SJSA1 (cell line): ENCODE results near the gene DPYD. TPM values are rescaled to one million over a fixed set of nuclear protein-coding genes. Genes with fewer than 3 reads are reported as not detected.
A peak's percentile ranks its signal among the peaks of the same experiment; 100 is the strongest.

Source experiments
- DNase-seq, 2 experiments: peaks; one replicate each; pipeline ENCODE4 v3.0.0-alpha.2; 2015 to 2020; ENCODE audit warnings: low spot score in 2 of 2, low read depth in 1 of 2
- H3K27ac ChIP-seq: fragments of 250-450 bp; sonication (Bioruptor Pico); 2 replicates; pipeline ENCODE4 v1.5.1; 2020; ENCODE audit warnings: mild to moderate bottlenecking, moderate library complexity
- H3K27me3 ChIP-seq: fragments of 250-450 bp; sonication (Bioruptor Pico); replicated peaks from 2 replicates; pipeline ENCODE4 v1.5.1; 2020; ENCODE audit warnings: mild to moderate bottlenecking, moderate library complexity
- H3K36me3 ChIP-seq: fragments of 250-450 bp; sonication (Bioruptor Pico); 2 replicates; pipeline ENCODE4 v1.5.1; 2020; ENCODE audit warnings: mild to moderate bottlenecking
- H3K4me1 ChIP-seq: fragments of 250-450 bp; sonication (Bioruptor Pico); replicated peaks from 2 replicates; pipeline ENCODE4 v1.6.1; 2021; ENCODE audit warnings: mild to moderate bottlenecking
- H3K4me3 ChIP-seq: fragments of 250-450 bp; sonication (Bioruptor Pico); 2 replicates; pipeline ENCODE4 v1.5.1; 2020; ENCODE audit warnings: mild to moderate bottlenecking
- H3K9me3 ChIP-seq: fragments of 250-450 bp; sonication (Bioruptor Pico); replicated peaks from 2 replicates; pipeline ENCODE4 v1.5.1; 2020; ENCODE audit warnings: mild to moderate bottlenecking
- total RNA-seq: library from RNA; depleted of rRNA; stranded (reverse); fragments of >200 nt; shearing (Covaris generic); gene quantifications from 2 replicates; pipeline ENCODE4 v1.2.3, GENCODE V29; 2014

Gene DPYD
- total RNA-seq, 1 experiment from 2014 or later = 31.4 TPM

DNA sequence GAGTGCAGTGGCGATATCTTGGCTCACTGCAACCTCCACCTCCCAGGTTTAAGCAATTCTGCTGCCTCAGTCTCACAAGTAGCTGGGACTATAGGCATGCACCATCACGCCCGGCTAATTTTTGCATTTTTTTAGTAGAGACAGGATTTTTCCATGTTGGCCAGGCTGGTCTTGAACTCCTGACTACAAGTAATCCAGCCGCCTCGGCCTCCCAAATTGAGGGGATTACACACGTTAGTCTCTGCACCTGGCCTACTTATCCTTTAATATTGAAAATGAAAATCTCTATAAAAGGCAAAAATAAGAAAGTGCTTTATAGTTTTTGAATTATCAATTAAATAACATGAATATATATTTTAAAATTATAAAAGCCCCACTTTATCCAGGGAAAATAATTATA, 190.6 kb downstream of the DPYD start:
- no peak for DNase-seq
- Histone ChIP-seq H3K9me3 (no peaks in the 10 kb centered on the region), H3K36me3 (no peaks in the 10 kb centered on the region), H3K27me3 (no peaks in the 10 kb centered on the region), H3K4me1 (no peaks in the 10 kb centered on the region), H3K27ac (no peak overlapping the region), H3K4me3 (no peak overlapping the region)

DNA sequence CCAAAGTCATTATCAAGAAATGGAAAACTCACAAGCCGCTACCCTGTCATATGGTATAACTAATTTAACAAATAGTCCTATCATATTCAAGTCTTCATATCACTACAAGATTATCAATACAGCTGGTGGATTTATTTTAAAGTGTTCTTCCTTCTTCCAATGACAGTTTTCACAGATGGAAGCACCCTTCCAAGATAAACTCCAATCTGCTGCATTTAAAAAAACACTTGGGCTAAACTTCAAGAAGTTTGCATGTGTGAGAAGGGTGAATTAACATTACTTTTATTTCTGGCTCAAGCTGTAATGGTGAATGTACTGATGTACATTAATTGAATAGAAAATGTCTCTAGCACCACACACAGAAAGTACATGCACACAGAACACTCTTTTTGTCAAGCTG, 192.4 kb downstream of the DPYD start:
- no peaks in the 10 kb centered on the region for H3K27me3 ChIP-seq
- H3K9me3 ChIP-seq = no peaks in the 10 kb centered on the region
- H3K36me3 ChIP-seq = no peaks in the 10 kb centered on the region
- no peak overlapping the region for H3K27ac ChIP-seq
- H3K4me1 ChIP-seq = no peaks in the 10 kb centered on the region
- H3K4me3 ChIP-seq = no peak overlapping the region
- DNase-seq = no peak

DNA sequence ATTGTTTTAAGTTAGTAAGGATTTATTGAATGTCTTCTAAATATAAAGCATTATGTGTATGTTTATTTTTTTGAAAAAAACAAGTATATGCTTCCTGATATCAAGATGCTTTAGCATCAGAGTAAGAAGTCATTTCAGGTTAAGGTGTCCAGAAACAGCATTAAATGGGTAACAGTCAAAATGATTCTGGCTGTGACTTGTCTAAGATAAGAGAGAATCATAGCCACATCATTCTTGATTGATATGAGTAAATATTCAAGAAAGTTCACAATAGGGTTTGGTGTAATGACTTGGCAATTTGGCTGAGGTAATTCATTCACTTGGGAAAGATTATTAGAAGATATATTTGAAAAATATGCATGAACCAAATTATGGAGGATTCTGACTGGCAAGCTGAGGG, 193.8 kb downstream of the DPYD start:
- no peak for DNase-seq
- H3K9me3 ChIP-seq = no peaks in the 10 kb centered on the region
- no peak overlapping the region for H3K4me3 ChIP-seq
- no peaks in the 10 kb centered on the region for H3K36me3 ChIP-seq
- no peak overlapping the region for H3K27ac ChIP-seq
- H3K4me1 ChIP-seq = no peaks in the 10 kb centered on the region
- no peaks in the 10 kb centered on the region for H3K27me3 ChIP-seq

DNA sequence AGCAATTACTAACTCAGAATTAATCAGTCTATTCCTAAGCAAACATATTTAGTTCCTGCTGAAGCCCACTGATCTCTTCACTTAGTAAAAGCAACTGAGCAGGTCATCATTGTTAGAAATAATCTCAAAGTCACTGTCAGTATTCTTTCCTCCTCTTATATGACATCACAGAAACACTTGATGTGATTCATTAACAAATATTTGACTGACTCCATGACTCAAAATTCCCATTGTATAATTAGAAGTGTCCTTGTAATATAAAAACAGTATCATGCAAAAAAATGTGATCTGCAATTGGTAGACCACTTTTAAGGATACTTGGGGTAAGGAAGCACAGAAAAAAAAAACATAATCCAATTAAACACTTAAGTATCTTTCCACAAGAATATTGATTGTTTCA, 194.4 kb downstream of the DPYD start:
- H3K27ac ChIP-seq = no peak overlapping the region
- H3K4me3 ChIP-seq = no peak overlapping the region
- H3K27me3 ChIP-seq = no peaks in the 10 kb centered on the region
- no peaks in the 10 kb centered on the region for H3K36me3 ChIP-seq
- no peaks in the 10 kb centered on the region for H3K9me3 ChIP-seq
- no peaks in the 10 kb centered on the region; the same call in 1 of the 2 replicates for H3K4me1 ChIP-seq
- no peak for DNase-seq

DNA sequence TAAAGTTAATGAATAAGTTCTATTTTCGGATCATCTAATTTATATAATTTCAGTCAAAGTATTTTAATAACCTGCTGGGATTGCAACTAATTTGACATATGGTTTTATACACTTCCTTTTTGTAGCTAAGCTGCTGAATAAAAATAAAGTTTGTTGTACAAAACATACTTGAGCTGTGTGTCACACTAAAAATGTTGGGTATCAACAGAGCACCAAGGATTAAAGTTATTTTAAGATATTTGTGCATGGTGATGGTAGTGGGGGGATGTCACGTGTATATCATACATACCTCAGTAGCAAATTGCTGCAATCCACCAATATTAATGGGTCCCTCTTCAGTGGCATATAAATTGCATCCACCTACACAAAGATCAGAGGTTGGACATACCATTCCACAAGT, 199.6 kb downstream of the DPYD start:
- H3K4me1 ChIP-seq = no peaks in the 10 kb centered on the region; the same call in 1 of the 2 replicates
- no peaks in the 10 kb centered on the region for H3K27me3 ChIP-seq
- no peaks in the 10 kb centered on the region for H3K9me3 ChIP-seq
- H3K36me3 ChIP-seq = peaks cover 6% of the 10 kb centered on the region
- H3K27ac ChIP-seq = no peak overlapping the region
- DNase-seq = no peak
- H3K4me3 ChIP-seq = no peak overlapping the region

DNA sequence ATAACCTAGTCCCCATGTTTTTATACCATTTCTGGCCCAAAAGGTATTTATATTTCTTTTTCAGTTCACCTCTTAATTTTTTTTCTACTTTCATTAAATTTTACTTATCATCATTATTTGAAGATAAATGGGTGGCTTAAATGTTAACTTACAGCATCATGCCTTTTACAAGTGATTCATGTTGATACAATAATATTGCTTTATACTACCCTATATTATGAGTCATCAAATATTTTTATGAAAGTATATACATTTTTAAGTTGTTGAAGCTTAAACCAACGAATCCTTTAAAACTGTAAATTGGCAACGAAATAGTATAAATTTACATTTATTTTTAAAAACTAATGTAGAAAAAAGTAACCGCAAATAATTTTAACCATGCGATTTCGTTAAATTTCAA, 207.9 kb downstream of the DPYD start:
- H3K4me3 ChIP-seq = no peak overlapping the region
- H3K4me1 ChIP-seq = no peaks in the 10 kb centered on the region

DNA sequence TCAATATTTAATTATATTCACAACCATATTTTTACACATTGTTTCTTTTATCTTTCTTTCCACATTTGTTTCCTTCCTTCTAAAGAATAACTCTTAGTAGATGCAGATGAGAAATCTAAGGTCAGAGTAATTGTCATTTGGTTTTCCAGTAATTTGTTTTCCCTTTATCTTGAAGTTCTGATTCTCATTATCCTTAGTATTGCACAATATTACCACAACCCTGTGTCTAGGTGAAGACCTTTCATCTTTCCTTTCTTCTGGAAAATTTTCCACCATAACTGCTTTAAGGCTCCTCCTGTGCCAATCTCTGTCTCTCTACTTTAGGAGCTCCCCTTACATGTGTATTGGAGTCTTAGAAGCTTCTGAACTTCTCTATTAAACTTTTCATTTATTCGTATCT, 209.0 kb downstream of the DPYD start:
- H3K4me3 ChIP-seq = no peak overlapping the region
- H3K27ac ChIP-seq = no peak overlapping the region
- H3K4me1 ChIP-seq = no peaks in the 10 kb centered on the region
- H3K27me3 ChIP-seq = no peaks in the 10 kb centered on the region
- H3K9me3 ChIP-seq = no peaks in the 10 kb centered on the region
- no peaks in the 10 kb centered on the region for H3K36me3 ChIP-seq
- DNase-seq = no peak

More for the DNA sequence above, 207.9 kb downstream of the DPYD start:
- Histone ChIP-seq H3K36me3 (peaks cover 5% of the 10 kb centered on the region), H3K27me3 (no peaks in the 10 kb centered on the region), H3K27ac (no peak overlapping the region), H3K9me3 (no peaks in the 10 kb centered on the region)
- no peak for DNase-seq

DNA sequence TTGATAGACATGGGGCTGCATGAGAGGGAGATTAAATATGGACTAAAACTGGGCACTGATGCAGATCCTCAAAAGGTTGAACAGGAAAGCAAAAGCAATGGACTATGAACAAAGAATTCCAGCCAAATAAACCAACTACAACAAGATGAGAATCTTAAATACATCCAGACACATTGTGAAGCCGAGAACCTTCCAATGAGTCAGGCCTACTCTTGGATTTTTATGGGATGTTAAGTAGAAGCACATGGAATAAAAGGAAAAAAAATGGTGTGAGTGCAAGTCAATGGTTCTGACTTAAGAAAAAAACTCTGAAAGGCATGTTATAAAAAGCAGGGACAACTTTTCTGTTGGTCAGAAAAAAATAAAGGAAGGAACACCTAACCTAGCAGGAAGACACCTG, 227.2 kb downstream of the DPYD start:
- Histone ChIP-seq H3K36me3 (no peaks in the 10 kb centered on the region), H3K27ac (no peak overlapping the region), H3K4me3 (no peak overlapping the region), H3K27me3 (no peaks in the 10 kb centered on the region), H3K9me3 (no peaks in the 10 kb centered on the region), H3K4me1 (no peaks in the 10 kb centered on the region)
- no peak for DNase-seq

DNA sequence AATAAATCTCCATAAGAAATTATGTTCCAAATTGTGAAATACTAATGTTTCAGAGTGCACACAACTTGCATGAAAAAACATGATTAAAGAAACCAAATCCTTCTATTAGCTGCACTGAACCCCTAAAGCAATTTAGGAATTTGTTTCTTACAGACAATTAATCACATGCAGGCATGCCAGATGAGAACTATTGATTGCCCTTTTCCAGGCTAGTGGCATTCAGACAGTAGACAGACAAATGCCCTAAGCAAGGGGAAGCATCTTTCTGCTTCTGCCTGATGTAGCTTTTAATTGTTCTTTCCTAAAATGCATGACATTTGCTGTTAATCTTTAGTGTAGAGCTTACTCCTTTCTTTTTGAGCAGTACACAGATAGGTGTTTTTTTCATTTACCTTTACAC, 229.5 kb downstream of the DPYD start:
- DNase-seq = no peak
- H3K27me3 ChIP-seq = no peaks in the 10 kb centered on the region
- no peaks in the 10 kb centered on the region for H3K4me1 ChIP-seq
- H3K4me3 ChIP-seq = no peak overlapping the region
- no peaks in the 10 kb centered on the region for H3K9me3 ChIP-seq
- H3K27ac ChIP-seq = no peak overlapping the region
- H3K36me3 ChIP-seq = peaks cover 7% of the 10 kb centered on the region; the same call in 1 of the 2 replicates

DNA sequence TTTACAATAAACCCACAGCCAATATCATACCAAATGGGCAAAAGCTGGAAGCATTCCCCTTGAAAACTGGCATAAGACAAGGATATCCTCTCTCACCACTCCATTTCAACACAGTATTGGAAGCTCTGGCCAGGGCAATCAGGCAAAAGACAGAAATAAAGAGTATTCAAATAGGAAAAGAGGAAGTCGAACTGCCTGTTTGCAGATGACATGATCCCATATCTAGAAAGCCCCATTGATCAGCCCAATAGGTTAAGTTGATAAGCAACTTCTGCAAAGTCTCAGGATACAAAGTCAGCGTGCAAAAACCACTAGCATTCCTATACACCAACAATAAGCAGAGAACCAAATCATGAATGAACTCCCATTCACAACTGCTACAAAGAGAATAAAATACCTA, 235.5 kb downstream of the DPYD start:
- DNase-seq = no peak
- no peak overlapping the region for H3K4me3 ChIP-seq
- H3K9me3 ChIP-seq = no peaks in the 10 kb centered on the region
- H3K27me3 ChIP-seq = no peaks in the 10 kb centered on the region
- peaks cover 10% of the 10 kb centered on the region for H3K36me3 ChIP-seq
- no peak overlapping the region for H3K27ac ChIP-seq
- no peaks in the 10 kb centered on the region for H3K4me1 ChIP-seq

DNA sequence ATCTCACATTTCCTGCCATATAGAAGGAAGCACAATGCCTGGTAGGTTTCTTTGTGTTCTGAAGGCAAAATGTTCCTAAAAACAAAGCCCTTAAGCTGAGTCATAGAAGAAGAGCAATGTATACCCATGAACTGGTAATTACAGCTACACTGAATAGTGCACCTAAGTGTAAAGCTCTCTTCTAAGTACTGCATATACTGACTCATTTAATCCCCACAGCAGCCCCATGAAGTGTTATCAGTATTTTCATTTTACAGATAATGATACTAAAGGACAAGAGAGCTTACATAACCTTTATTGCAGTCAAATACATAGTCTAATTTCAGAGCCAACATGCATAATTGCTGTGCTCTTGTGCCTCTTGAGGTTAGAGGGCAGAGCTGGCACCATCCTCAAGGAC, 239.9 kb downstream of the DPYD start:
- Histone ChIP-seq H3K4me3 (no peak overlapping the region), H3K9me3 (no peaks in the 10 kb centered on the region), H3K27me3 (no peaks in the 10 kb centered on the region), H3K4me1 (no peaks in the 10 kb centered on the region), H3K36me3 (peaks cover 2% of the 10 kb centered on the region; the same call in 1 of the 2 replicates), H3K27ac (no peak overlapping the region)
- peak in 1 of 2 experiments; percentile 4 for DNase-seq

DNA sequence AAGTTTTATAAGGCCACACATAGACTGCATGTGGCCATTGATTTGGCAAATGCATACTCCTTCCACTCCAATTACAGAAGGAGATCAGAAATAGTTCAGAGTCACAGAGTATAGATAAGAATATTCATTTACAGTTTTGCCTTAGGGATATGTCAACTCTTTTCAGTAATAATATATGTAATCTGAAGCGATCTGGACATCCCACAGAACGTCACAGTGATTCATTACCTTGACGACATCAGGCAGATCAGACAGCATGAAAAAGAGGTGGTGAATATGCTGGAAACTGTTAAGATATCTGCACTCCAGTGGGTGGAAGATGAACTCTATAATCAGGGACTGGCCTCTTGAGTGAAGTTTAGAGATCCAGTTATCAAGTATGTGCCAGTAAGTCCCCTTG, 240.4 kb downstream of the DPYD start:
- Histone ChIP-seq H3K4me1 (no peaks in the 10 kb centered on the region), H3K27me3 (no peaks in the 10 kb centered on the region), H3K9me3 (no peaks in the 10 kb centered on the region), H3K27ac (no peak overlapping the region), H3K36me3 (peaks cover 2% of the 10 kb centered on the region; the same call in 1 of the 2 replicates), H3K4me3 (no peak overlapping the region)
- no peak for DNase-seq

DNA sequence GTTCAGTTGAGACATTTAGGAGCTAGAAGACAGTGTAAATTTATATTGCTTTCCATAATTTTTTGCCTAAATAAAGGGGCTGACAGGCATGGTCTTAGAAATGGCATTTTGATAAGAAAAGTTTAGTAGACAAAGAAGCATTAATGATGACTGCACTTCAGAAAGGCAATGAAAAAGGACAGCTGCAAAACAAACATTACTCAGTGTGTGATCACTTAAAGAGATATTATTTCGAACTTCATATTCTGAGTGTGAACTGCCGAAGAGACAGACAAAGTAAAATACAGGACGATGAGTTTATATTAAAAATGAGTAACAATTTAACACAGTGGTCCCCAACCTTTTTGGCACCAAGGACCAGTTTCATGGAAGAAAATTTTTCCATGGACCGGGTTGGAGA, 243.1 kb downstream of the DPYD start:
- no peak overlapping the region for H3K27ac ChIP-seq
- H3K36me3 ChIP-seq = no peaks in the 10 kb centered on the region; the same call in 1 of the 2 replicates
- H3K9me3 ChIP-seq = no peaks in the 10 kb centered on the region
- H3K27me3 ChIP-seq = no peaks in the 10 kb centered on the region
- no peaks in the 10 kb centered on the region for H3K4me1 ChIP-seq
- no peak overlapping the region for H3K4me3 ChIP-seq
- DNase-seq = no peak

DNA sequence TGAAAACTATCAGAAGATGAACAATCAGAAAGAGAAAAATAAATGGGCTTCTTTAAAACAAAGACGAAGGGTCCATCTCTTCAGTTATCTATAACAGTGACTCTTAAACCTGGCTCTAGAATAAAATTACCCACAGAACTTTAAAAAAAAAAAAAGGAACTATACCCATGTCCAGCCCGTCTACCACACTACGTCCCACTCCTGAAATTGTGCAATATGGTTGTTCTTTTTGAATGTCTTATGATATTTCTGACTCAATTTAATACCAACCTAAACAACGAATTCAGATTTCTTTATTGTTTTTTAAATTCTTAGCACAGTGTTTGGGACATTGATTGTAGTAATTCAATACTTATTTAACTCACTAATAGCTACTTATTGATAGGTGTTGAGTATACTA, 246.3 kb downstream of the DPYD start:
- Histone ChIP-seq H3K27me3 (no peaks in the 10 kb centered on the region), H3K4me3 (no peak overlapping the region), H3K9me3 (no peaks in the 10 kb centered on the region), H3K36me3 (peaks cover 6% of the 10 kb centered on the region; the same call in 1 of the 2 replicates), H3K4me1 (no peaks in the 10 kb centered on the region), H3K27ac (no peak overlapping the region)
- no peak for DNase-seq

DNA sequence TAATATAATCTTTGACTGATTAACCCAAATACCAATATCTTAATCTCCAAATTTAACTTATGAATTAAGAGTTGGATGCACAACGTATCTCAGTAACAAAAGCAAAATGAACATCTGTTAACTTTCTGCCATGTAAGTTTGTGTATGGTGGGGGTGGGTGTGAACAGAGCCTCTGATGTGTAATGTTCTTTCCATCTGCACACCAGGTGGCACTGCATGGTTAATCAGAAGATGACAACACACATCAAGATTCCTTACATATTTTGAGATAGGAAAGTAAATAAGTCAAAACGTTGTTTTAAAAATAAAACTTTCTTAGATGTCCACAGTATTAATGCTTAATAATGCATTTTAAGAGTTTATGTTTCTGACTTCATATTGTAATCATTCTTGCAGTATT, 251.9 kb downstream of the DPYD start:
- H3K4me1 ChIP-seq = no peaks in the 10 kb centered on the region
- no peak overlapping the region for H3K4me3 ChIP-seq
- no peak overlapping the region for H3K27ac ChIP-seq
- H3K27me3 ChIP-seq = no peaks in the 10 kb centered on the region
- H3K36me3 ChIP-seq = peaks cover 6% of the 10 kb centered on the region; the same call in 1 of the 2 replicates
- peak in 1 of 2 experiments; percentile 9 for DNase-seq
- no peaks in the 10 kb centered on the region for H3K9me3 ChIP-seq
